ENCODE measurements around the gene CFAP161. TPM values are rescaled to one million over a fixed set of nuclear protein-coding genes. Genes with fewer than 3 reads are reported as not detected.

CFAP161 gene
- total RNA-seq, 4 donors from 2014 or later, result not detected

GRCh38 chr15:81103857-81104256 lies 30.2 kb upstream of the CFAP161 start:
- in situ Hi-C loops (cut with MboI; ENCODE audit: low pct_ligation_motif_present in 1 of 4, low pct_unique_long_range_greater_than_20kb in 1 of 4, low sequenced_read_pairs in 3 of 4), result loop anchor here in 3 of 4 donors (10.0 to 25.0 kb wide), 4 partner anchors 129 to 308 kb away; no protein-coding TSS in a partner anchor

DNA sequence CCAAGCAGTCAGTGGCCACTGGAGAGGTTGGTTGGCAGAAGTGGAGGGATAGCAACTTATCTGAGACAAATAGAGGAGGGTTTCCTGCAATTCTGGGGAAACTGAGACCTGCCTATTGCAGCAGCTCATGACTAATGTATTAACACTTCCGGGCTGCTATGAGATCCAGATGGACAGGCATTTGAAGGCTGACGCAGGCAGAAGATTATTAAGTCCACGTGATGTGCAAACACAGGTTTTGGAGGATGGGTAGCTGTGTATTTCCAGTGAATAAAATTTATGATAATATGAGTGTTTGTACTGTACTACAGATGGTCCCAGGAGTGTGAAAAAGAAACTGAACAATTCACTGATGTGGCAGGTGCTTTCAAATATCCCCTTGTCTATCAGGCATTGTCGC lies 28.5 kb upstream of the CFAP161 start:
- H3K4me1 ChIP-seq, result no peaks in the 10 kb centered on the region
- 71 to 76% methylated on average over 3 to 4 of the region's 4 CpGs for WGBS, 2 donors (ENCODE audit: low coverage in 1 of 2)
- intact Hi-C loops (cut with DNase I; ENCODE audit: low total_unique reads) (loop anchor here (5.0 kb wide), 1 partner anchor 162 kb away; no protein-coding TSS in a partner anchor), in situ Hi-C loops (cut with MboI; ENCODE audit: low pct_ligation_motif_present in 1 of 4, low pct_unique_long_range_greater_than_20kb in 1 of 4, low sequenced_read_pairs in 3 of 4) (loop anchor here (5.0 to 25.0 kb wide), 5 partner anchors 131 to 307 kb away; no protein-coding TSS in a partner anchor)
- no peaks in the 10 kb centered on the region for H3K36me3 ChIP-seq
- no peak overlapping the region for H3K27ac ChIP-seq
- DNase-seq, result no peak
- no peak overlapping the region for H3K4me3 ChIP-seq
- H3K9me3 ChIP-seq, result no peaks in the 10 kb centered on the region
- no peaks in the 10 kb centered on the region for H3K27me3 ChIP-seq
- TF ChIP-seq CTCF (IDR thresholded peaks at IDR 0.05) (no peak), EP300 (IDR thresholded peaks at IDR 0.05; ENCODE audit: low read depth) (no peak), POLR2A (IDR thresholded peaks at IDR 0.05) (no peak), POLR2AphosphoS5 (IDR thresholded peaks at IDR 0.05) (no peak)

More at GRCh38 chr15:81103857-81104256, 30.2 kb upstream of the CFAP161 start:
- no peak overlapping the region for H3K27ac ChIP-seq
- H3K4me1 ChIP-seq, result no peaks in the 10 kb centered on the region
- H3K9me3 ChIP-seq, result no peaks in the 10 kb centered on the region
- H3K36me3 ChIP-seq, result no peaks in the 10 kb centered on the region
- intact Hi-C loops (cut with DNase I; ENCODE audit: low total_unique reads), result no loop called here
- H3K4me3 ChIP-seq, result no peak overlapping the region
- no peak for DNase-seq
- H3K27me3 ChIP-seq, result peaks cover 4% of the 10 kb centered on the region
- 91% methylated on average over 1 of the region's 1 CpG; no CpG with 5 or more reads in 1 of the 2 donors for WGBS, 2 donors (ENCODE audit: low coverage in 1 of 2)
- TF ChIP-seq CTCF (IDR thresholded peaks at IDR 0.05), result no peak
- no peak for TF ChIP-seq POLR2AphosphoS5 (IDR thresholded peaks at IDR 0.05)

DNA sequence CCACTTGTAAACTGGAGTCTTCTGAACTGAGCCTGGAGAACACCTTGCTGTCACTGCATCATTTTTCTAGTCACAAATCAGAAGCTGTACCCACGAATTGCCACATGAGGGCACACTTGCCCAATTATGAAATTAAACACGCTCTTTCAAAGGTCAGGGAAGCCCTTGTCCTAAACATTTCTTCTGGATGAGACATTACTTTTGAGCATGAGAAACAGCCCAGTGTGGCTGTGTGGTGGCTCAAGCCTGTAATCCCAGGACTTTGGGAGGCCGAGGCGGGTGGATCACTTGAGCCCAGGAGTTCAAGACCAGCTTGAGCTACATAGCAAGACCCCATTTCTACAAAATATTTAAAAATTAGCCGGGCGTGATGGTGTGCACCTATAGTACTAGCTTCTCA lies 27.5 kb upstream of the CFAP161 start:
- H3K9me3 ChIP-seq, result no peaks in the 10 kb centered on the region
- intact Hi-C loops (cut with DNase I; ENCODE audit: low total_unique reads) (loop anchor here (5.0 kb wide), 1 partner anchor 161 kb away; no protein-coding TSS in a partner anchor), in situ Hi-C loops (cut with MboI; ENCODE audit: low pct_ligation_motif_present in 1 of 4, low pct_unique_long_range_greater_than_20kb in 1 of 4, low sequenced_read_pairs in 3 of 4) (loop anchor here (5.0 to 25.0 kb wide), 5 partner anchors 132 to 306 kb away; no protein-coding TSS in a partner anchor)
- no peak overlapping the region for H3K4me3 ChIP-seq
- H3K4me1 ChIP-seq, result no peaks in the 10 kb centered on the region
- peak; percentile 37 for DNase-seq
- TF ChIP-seq POLR2A (IDR thresholded peaks at IDR 0.05) (no peak), CTCF (IDR thresholded peaks at IDR 0.05) (peak; percentile 64 to 68 (median 65)), EP300 (IDR thresholded peaks at IDR 0.05; ENCODE audit: low read depth) (no peak)
- WGBS, 2 donors (ENCODE audit: low coverage in 1 of 2), result 37% methylated on average over 6 of the region's 6 CpGs; no CpG with 5 or more reads in 1 of the 2 donors
- no peaks in the 10 kb centered on the region for H3K36me3 ChIP-seq
- H3K27me3 ChIP-seq, result no peaks in the 10 kb centered on the region
- no peak overlapping the region for H3K27ac ChIP-seq

DNA sequence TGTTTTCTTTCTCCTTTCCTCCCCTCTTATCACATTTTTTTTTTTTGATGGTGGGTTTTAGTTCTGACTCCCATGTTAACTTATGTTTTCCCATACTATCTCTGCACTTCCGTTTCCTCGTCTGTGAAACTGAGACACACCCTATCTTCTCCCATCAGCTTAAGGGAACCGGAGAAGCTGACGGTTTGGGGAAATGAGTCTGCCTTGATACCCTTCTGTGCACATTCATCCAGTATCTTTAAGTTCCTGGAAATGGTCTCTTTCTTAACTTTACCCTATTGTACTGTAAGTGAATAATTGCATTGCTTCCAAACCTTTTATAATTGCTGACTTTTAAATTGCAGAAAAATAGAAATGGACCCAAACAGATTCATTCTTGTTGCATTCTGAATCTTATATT lies 26.2 kb upstream of the CFAP161 start:
- no peak overlapping the region for H3K27ac ChIP-seq
- TF ChIP-seq POLR2AphosphoS5 (IDR thresholded peaks at IDR 0.05) (no peak), CTCF (IDR thresholded peaks at IDR 0.05) (no peak), POLR2A (IDR thresholded peaks at IDR 0.05) (no peak), EP300 (IDR thresholded peaks at IDR 0.05; ENCODE audit: low read depth) (no peak)

More for the DNA sequence above, 26.2 kb upstream of the CFAP161 start:
- H3K4me3 ChIP-seq, result no peak overlapping the region
- H3K9me3 ChIP-seq, result no peaks in the 10 kb centered on the region
- in situ Hi-C loops (cut with MboI; ENCODE audit: low pct_ligation_motif_present in 1 of 4, low pct_unique_long_range_greater_than_20kb in 1 of 4, low sequenced_read_pairs in 3 of 4), result loop anchor here (5.0 to 25.0 kb wide), 5 partner anchors 133 to 304 kb away; no protein-coding TSS in a partner anchor
- 37 to 51% methylated on average over 4 of the region's 4 CpGs for WGBS, 2 donors (ENCODE audit: low coverage in 1 of 2)
- intact Hi-C loops (cut with DNase I; ENCODE audit: low total_unique reads), result loop anchor here (5.0 kb wide), 1 partner anchor 159 kb away; no protein-coding TSS in a partner anchor
- no peaks in the 10 kb centered on the region for H3K27me3 ChIP-seq
- H3K36me3 ChIP-seq, result no peaks in the 10 kb centered on the region
- no peaks in the 10 kb centered on the region for H3K4me1 ChIP-seq
- DNase-seq, result no peak
